Measurements from ENCODE around the gene STXBP3. TPM values are rescaled to one million over a fixed set of nuclear protein-coding genes. Genes with fewer than 3 reads are reported as not detected.

Gene STXBP3
- total and polyA plus RNA-seq, 2 of the 4 experiments (the other 2 are of a cell fraction), result 19.1 to 19.7 TPM

DNA sequence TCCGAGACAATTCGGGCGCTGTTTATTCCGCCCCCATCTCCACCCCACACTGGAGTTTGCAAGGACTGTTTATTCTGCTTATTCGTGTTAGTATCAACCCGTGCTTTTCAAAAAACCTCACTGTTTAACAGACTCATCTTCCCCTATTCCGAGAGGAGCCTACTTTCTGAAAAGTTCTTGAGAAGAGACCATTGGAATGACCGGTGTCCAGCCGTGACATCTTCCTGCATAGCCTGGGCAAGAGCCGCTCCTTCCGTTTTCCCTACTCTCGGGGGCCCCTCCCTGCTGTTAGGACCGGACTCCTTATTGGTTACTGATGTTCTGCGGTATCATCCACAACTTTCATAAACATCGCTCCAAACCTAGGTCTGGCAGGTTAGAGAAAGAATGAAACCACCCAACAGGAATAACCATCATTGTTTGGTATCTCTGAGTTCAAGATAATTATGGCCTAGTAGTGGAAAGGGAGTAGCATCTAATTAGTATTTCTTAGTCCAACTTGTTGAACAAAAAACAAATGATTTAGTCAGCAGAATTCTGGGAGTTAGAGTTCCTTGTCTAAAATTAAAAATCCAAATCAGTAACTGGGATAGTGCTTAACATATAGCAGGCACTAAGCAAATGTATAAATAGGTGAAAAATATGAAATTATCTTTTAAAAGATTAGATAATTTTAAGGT lies 837 bp downstream of the STXBP3 start (continued):
- TF ChIP-seq, protein P1, sequence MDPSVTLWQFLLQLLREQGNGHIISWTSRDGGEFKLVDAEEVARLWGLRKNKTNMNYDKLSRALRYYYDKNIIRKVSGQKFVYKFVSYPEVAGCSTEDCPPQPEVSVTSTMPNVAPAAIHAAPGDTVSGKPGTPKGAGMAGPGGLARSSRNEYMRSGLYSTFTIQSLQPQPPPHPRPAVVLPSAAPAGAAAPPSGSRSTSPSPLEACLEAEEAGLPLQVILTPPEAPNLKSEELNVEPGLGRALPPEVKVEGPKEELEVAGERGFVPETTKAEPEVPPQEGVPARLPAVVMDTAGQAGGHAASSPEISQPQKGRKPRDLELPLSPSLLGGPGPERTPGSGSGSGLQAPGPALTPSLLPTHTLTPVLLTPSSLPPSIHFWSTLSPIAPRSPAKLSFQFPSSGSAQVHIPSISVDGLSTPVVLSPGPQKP (IDR thresholded peaks at IDR 0.05; ENCODE audit: borderline replicate concordance, low read depth, low read length), result no peak

DNA sequence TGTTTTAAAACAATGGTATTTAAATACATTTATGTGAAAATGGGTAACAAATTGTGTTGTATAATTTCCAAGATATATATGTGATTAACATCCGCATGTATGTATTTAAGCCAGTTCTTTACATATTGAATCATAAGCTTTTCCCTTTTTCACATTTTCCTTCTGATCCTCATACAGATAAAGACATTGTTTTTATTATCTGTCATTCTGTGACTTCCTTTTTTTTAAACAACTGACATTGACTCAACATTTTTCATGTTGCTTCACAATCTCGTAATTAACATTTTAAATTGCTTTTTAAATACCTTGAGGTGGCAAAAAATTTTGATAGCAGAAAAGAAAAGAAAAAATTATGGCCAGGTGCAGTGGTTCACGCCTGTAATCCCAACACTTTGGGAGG lies 1.4 kb downstream of the STXBP3 start:
- no peaks in the 10 kb centered on the region for H3K27me3 ChIP-seq (ENCODE audit: control insufficient read depth, insufficient read depth, low read length)
- H2BK20ac ChIP-seq (ENCODE audit: low read depth, low read length), result no peak overlapping the region
- no peak overlapping the region for H3K56ac ChIP-seq (ENCODE audit: extremely low read depth, insufficient read depth, low read length)
- H4K91ac ChIP-seq (ENCODE audit: insufficient read depth, low read depth, low read length), result no peak overlapping the region
- DNase-seq, result no peak
- dilution Hi-C loops (cut with HindIII; ENCODE audit: low sequenced_read_pairs, unreplicated experiment) (no loop called here), in situ Hi-C loops (cut with MboI; ENCODE audit: low sequenced_read_pairs) (loop anchor here (5.0 kb wide), 1 partner anchor 56 kb away; the partner anchor contains the start of gene PRPF38B), intact Hi-C loops (cut with micrococcal nuclease) (loop anchor here (2.0 kb wide), 2 partner anchors 25 to 149 kb away; no protein-coding TSS in a partner anchor)
- H3K9me1 ChIP-seq (ENCODE audit: insufficient read depth, low read length), result 0 out of 2 replicates have a peak, but pooled peaks cover 2% of the 10 kb centered on the region
- H3K4ac ChIP-seq (ENCODE audit: low read depth, low read length), result no peak overlapping the region
- H2BK5ac ChIP-seq (ENCODE audit: low read depth, low read length, poor library complexity, severe bottlenecking), result no peak overlapping the region
- H2BK15ac ChIP-seq (ENCODE audit: low read depth, low read length), result no peak overlapping the region
- H3K4me3 ChIP-seq (ENCODE audit: insufficient read depth, low read depth, low read length), result no peak overlapping the region
- H4K5ac ChIP-seq (ENCODE audit: low read depth, low read length), result no peak overlapping the region
- peak overlapping the region; percentile 2; the same call in 1 of the 2 replicates for H3K4me2 ChIP-seq (ENCODE audit: low read depth, low read length)
- no peak overlapping the region for H2AK9ac ChIP-seq (replicated peaks; ENCODE audit: low read depth, low read length, poor library complexity)
- no peak overlapping the region for H3K27ac ChIP-seq (ENCODE audit: insufficient read depth, low read length)
- no peak overlapping the region for H2AFZ ChIP-seq (replicated peaks; ENCODE audit: low read length, poor library complexity)
- peaks cover 6% of the 10 kb centered on the region; the same call in 1 of the 2 replicates for H4K20me1 ChIP-seq (ENCODE audit: insufficient read depth, low read length)
- H3K4me1 ChIP-seq (ENCODE audit: control insufficient read depth, insufficient read depth, low read length), result no peaks in the 10 kb centered on the region
- H3K14ac ChIP-seq (replicated peaks; ENCODE audit: low read depth, low read length), result no peak overlapping the region
- BruUV-seq (replicated peaks), result no TSS peak
- H3K23ac ChIP-seq (ENCODE audit: low read depth, low read length), result no peak overlapping the region
- WGBS, 2 experiments (ENCODE audit: extremely low coverage in 2 of 2, insufficient read length in 1 of 2), result no CpG with 5 or more reads among the region's 3 CpGs
- H2BK120ac ChIP-seq (ENCODE audit: low read depth, low read length), result no peak overlapping the region
- H3K36me3 ChIP-seq (ENCODE audit: control insufficient read depth, insufficient read depth, low read length), result peaks cover 5% of the 10 kb centered on the region
- no peak overlapping the region for H3K18ac ChIP-seq (ENCODE audit: low read depth, low read length)
- no peaks in the 10 kb centered on the region for H3K9me3 ChIP-seq (ENCODE audit: control insufficient read depth, insufficient read depth, low read length)
- H4K8ac ChIP-seq (ENCODE audit: low read depth in 2 of 2, low read length in 2 of 2), result no peak overlapping the region
- CTCF ChIA-PET, result no interaction called here
- no peak for TF ChIP-seq SMC3 (IDR thresholded peaks at IDR 0.05; ENCODE audit: low read depth, low read length)
- TF ChIP-seq MXI1 (IDR thresholded peaks at IDR 0.05; ENCODE audit: borderline replicate concordance, low read depth, low read length), result no peak
- TF ChIP-seq FOS (IDR thresholded peaks at IDR 0.05; ENCODE audit: low read depth, low read length), result no peak
- TF ChIP-seq RAD21 (IDR thresholded peaks at IDR 0.05; ENCODE audit: low read length), result no peak
- TF ChIP-seq RCOR1 (IDR thresholded peaks at IDR 0.05; ENCODE audit: insufficient replicate concordance, low read length), result no peak
- no peak for TF ChIP-seq CEBPB (IDR thresholded peaks at IDR 0.05; ENCODE audit: low read depth, low read length)
- no peak for TF ChIP-seq POLR2A (IDR thresholded peaks at IDR 0.05; ENCODE audit: low read depth, low read length)
- TF ChIP-seq NFE2L2 (IDR thresholded peaks at IDR 0.05; ENCODE audit: low read depth, low read length), result no peak
- TF ChIP-seq BHLHE40 (IDR thresholded peaks at IDR 0.05; ENCODE audit: low read depth, low read length), result no peak
- H2AK5ac ChIP-seq (ENCODE audit: low read depth, low read length), result no peak overlapping the region
- peaks cover 20 to 33% of the 10 kb centered on the region in 2 experiments; a peak in 3 of 4 replicates for H3K79me1 ChIP-seq (ENCODE audit: low read depth in 1 of 2, low read length in 2 of 2)
- no peak overlapping the region for H3K9ac ChIP-seq (ENCODE audit: low read depth, low read length)
- ATAC-seq (ENCODE audit: low read depth), result no peak
- POLR2A ChIA-PET (ENCODE audit: unreplicated experiment), result no interaction called here

Data from IMR-90 (cell line).